CD4-positive, alpha-beta T cell (primary cell): Measurements from ENCODE around the gene PSMB10. TPM values are rescaled to one million over a fixed set of nuclear protein-coding genes. Genes with fewer than 3 reads are reported as not detected.

Source experiments
- ATAC-seq: fragments of 200-7000 bp; cut with Tn5 transposase; one replicate; pipeline ENCODE4 v1.10.0; 2022; ENCODE audit warnings: mild to moderate bottlenecking; ENCODE audit not compliant: poor library complexity
- CTCF ChIA-PET: fragments of 350-600 bp; sonication (Branson Sonifier 250); formaldehyde crosslinking; loops from one replicate; lab custom pipeline; 2021; ENCODE audit warnings: antibody characterized with exemption, inconsistent platforms; lab: Charles Lee
- POLR2A ChIA-PET: fragments of 350-600 bp; sonication (Branson Sonifier 250); formaldehyde crosslinking; loops from one replicate; lab custom pipeline; 2021; ENCODE audit warnings: antibody characterized with exemption, inconsistent platforms; lab: Charles Lee
- DNase-seq, 14 experiments: peaks; one replicate each; pipeline ENCODE4 v3.0.0-alpha.2; 2013 to 2020; ENCODE audit warnings: mixed read lengths in 2 of 14
- H3K27ac ChIP-seq, 2 donors: one replicate each; pipeline versions ENCODE4 v1.5.1 to v1.7.0; 2013; ENCODE audit warnings: low read length in 2 of 2, low read depth in 1 of 2, mild to moderate bottlenecking in 1 of 2
- H3K27me3 ChIP-seq, 2 experiments: 1 replicate in 1 of 2; 2 replicates in 1 of 2; pipeline versions ENCODE4 v1.6.1 to v1.7.0; 2013; ENCODE audit warnings: low read length in 2 of 2, control low read depth in 1 of 2, mild to moderate bottlenecking in 1 of 2, moderate library complexity in 1 of 2; ENCODE audit not compliant: insufficient read depth in 2 of 2, control insufficient read depth in 1 of 2
- H3K36me3 ChIP-seq: one replicate; pipeline ENCODE4 v1.6.1; 2013; ENCODE audit warnings: low read length, control low read depth; ENCODE audit not compliant: insufficient read depth
- H3K4me1 ChIP-seq: one replicate; pipeline ENCODE4 v1.6.1; 2013; ENCODE audit warnings: low read length, control low read depth; ENCODE audit not compliant: insufficient read depth
- H3K4me3 ChIP-seq: one replicate; pipeline ENCODE4 v1.5.1; 2013; ENCODE audit warnings: mild to moderate bottlenecking, low read length, moderate library complexity
- H3K9me3 ChIP-seq, 2 experiments: 1 replicate in 1 of 2; 2 replicates in 1 of 2; pipeline versions ENCODE4 v1.6.1 to v1.7.0; 2013; ENCODE audit warnings: low read length in 2 of 2, mild to moderate bottlenecking in 2 of 2, control low read depth in 1 of 2, moderate library complexity in 1 of 2; ENCODE audit not compliant: control insufficient read depth in 1 of 2, insufficient read depth in 1 of 2
- H3K27ac Mint-ChIP-seq: one replicate; pipeline ENCODE4 v1.8.0; 2020; ENCODE audit warnings: mixed read lengths
- H3K27me3 Mint-ChIP-seq: one replicate; pipeline ENCODE4 v1.8.0; 2021; ENCODE audit warnings: mixed read lengths
- H3K36me3 Mint-ChIP-seq: one replicate; pipeline ENCODE4 v1.8.0; 2021; ENCODE audit warnings: low read depth, mixed read lengths
- H3K4me1 Mint-ChIP-seq: one replicate; pipeline ENCODE4 v1.8.0; 2021; ENCODE audit warnings: low read depth, mixed read lengths
- H3K4me3 Mint-ChIP-seq: one replicate; pipeline ENCODE4 v1.8.0; 2020; ENCODE audit warnings: mild to moderate bottlenecking, mixed read lengths
- H3K9me3 Mint-ChIP-seq: one replicate; pipeline ENCODE4 v1.8.0; 2020; ENCODE audit warnings: mixed read lengths
- intact Hi-C, 2 experiments: fragments of 100-400 bp; cut with DNase I in 1 of 2; cut with micrococcal nuclease in 1 of 2; formaldehyde crosslinking; loops; one replicate each; pipeline versions ENCODE4 v1.15.1 to v1.9.0; 2023 to 2025; cut with DNase I, micrococcal nuclease
- total RNA-seq, 174 experiments: library from RNA in 2 of 174; stranded (reverse) in 2 of 174; gene quantifications; one replicate each; pipeline ENCODE4 v1.2.3 and lab custom pipeline; 2021 to 2026
- TF ChIP-seq, protein P1 (sequence below): fragments of 200-600 bp; IDR thresholded peaks from one replicate; pipeline ENCODE4 v1.8.0; 2022; ENCODE audit warnings: antibody characterized with exemption, mild to moderate bottlenecking

Gene PSMB10
- total RNA-seq, 2 experiments from 2014 or later = 68.7 to 71.6 TPM

- Mint-ChIP-seq H3K27ac (no peak within 1 kb of the TSS), H3K4me3 (no peak within 1 kb of the TSS), H3K27me3 (no peaks in the 10 kb centered on the region), H3K4me1 (peaks cover 28% of the 10 kb centered on the region), H3K9me3 (no peaks in the 10 kb centered on the region), H3K36me3 (peaks cover 15% of the 10 kb centered on the region)
- ChIA-PET CTCF (interaction anchor here (0.8 to 1.5 kb wide), 2 partner anchors 127 to 423 kb away, joined by 3 to 4 read pairs; no protein-coding TSS in a partner anchor), POLR2A (interaction anchor here (1.2 kb wide), 1 partner anchor 8 kb away, joined by 5 read pairs; the partner anchor contains the start of gene PSMB10)
- TF ChIP-seq, protein P1, sequence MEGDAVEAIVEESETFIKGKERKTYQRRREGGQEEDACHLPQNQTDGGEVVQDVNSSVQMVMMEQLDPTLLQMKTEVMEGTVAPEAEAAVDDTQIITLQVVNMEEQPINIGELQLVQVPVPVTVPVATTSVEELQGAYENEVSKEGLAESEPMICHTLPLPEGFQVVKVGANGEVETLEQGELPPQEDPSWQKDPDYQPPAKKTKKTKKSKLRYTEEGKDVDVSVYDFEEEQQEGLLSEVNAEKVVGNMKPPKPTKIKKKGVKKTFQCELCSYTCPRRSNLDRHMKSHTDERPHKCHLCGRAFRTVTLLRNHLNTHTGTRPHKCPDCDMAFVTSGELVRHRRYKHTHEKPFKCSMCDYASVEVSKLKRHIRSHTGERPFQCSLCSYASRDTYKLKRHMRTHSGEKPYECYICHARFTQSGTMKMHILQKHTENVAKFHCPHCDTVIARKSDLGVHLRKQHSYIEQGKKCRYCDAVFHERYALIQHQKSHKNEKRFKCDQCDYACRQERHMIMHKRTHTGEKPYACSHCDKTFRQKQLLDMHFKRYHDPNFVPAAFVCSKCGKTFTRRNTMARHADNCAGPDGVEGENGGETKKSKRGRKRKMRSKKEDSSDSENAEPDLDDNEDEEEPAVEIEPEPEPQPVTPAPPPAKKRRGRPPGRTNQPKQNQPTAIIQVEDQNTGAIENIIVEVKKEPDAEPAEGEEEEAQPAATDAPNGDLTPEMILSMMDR = no peak
- intact Hi-C loops = no loop called here
- no peaks in the 10 kb centered on the region for H3K27me3 ChIP-seq
- H3K27ac ChIP-seq = no peak within 1 kb of the TSS
- no peaks in the 10 kb centered on the region for H3K9me3 ChIP-seq
- H3K4me3 ChIP-seq = no peak within 1 kb of the TSS
- peaks cover 43% of the 10 kb centered on the region for H3K4me1 ChIP-seq
- peaks cover 41% of the 10 kb centered on the region for H3K36me3 ChIP-seq
- ATAC-seq (no peak), DNase-seq (no peak)
These were observed 7.2 kb upstream of the PSMB10 start, which contains the start of gene LCAT for GRCh38 chr16:67943619-67944504. Gene LCAT, minus strand, starts transcription at chr16:67944120. Its CDS starts 19 bp downstream, at chr16:67944101.

DNA sequence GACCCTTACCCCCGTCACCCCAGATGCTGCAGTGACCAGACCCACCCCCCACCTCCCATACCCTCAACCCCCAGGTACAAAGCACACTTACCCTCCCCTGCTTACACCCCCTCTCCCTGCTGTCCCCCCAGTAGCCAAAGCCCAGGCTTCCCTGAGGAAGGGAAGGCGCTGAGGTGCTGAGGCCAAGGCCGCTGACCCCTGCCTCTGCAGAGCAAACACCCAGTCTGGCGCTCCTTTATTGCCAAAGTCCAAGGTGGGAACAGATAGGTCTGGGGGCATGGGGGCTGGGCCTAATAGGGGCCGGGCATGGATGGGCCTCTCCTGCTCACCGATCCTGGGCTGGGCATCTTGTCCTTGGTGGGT lies 6.6 kb upstream of the PSMB10 start:
- ChIA-PET POLR2A (no interaction called here), CTCF (interaction anchor here (1.5 kb wide), 1 partner anchor 127 kb away, joined by 4 read pairs; no protein-coding TSS in a partner anchor)
- H3K4me3 ChIP-seq = no peak overlapping the region
- DNase-seq (no peak), ATAC-seq (no peak)
- Mint-ChIP-seq H3K9me3 (no peaks in the 10 kb centered on the region), H3K4me1 (peaks cover 30% of the 10 kb centered on the region), H3K27ac (no peak overlapping the region), H3K36me3 (peaks cover 15% of the 10 kb centered on the region), H3K4me3 (no peak overlapping the region), H3K27me3 (no peaks in the 10 kb centered on the region)
- H3K36me3 ChIP-seq = peaks cover 36% of the 10 kb centered on the region
- no peaks in the 10 kb centered on the region for H3K9me3 ChIP-seq
- intact Hi-C loops = no loop called here
- H3K4me1 ChIP-seq = peaks cover 44% of the 10 kb centered on the region
- TF ChIP-seq, protein P1 = no peak
- H3K27me3 ChIP-seq = no peaks in the 10 kb centered on the region
- H3K27ac ChIP-seq = no peak overlapping the region

GRCh38 chr16:67942510-67943255 lies 6.0 kb upstream of the PSMB10 start:
- Histone ChIP-seq H3K27me3 (no peaks in the 10 kb centered on the region), H3K36me3 (peaks cover 32% of the 10 kb centered on the region), H3K27ac (no peak overlapping the region), H3K4me1 (peaks cover 48% of the 10 kb centered on the region), H3K4me3 (no peak overlapping the region), H3K9me3 (no peaks in the 10 kb centered on the region)
- H3K36me3 Mint-ChIP-seq = peaks cover 15% of the 10 kb centered on the region
- H3K4me1 Mint-ChIP-seq = peaks cover 30% of the 10 kb centered on the region
- POLR2A ChIA-PET = no interaction called here
- CTCF ChIA-PET = interaction anchor here (0.6 to 2.6 kb wide), 10 partner anchors 14 to 1185 kb away, joined by 3 to 9 read pairs (median 4); partner anchors contain the start of gene TSNAXIP1
- peak overlapping the region; percentile 69 for H3K27ac Mint-ChIP-seq
- DNase-seq (no peak), ATAC-seq (no peak)
- TF ChIP-seq, protein P1 = no peak
- no peak overlapping the region for H3K4me3 Mint-ChIP-seq
- intact Hi-C loops = no loop called here
- H3K9me3 Mint-ChIP-seq = no peaks in the 10 kb centered on the region
- no peaks in the 10 kb centered on the region for H3K27me3 Mint-ChIP-seq
